Stimulated activated effector memory CD8-positive, alpha-beta T cell treated with anti-CD3 and anti-CD28 coated beads, Interleukin-12 subunit alpha, Interleukin-12 subunit beta, amount 100 ng/mL, for 72 hours (primary cell): ENCODE measurements around the gene CHCHD6.
A peak's percentile ranks its signal among the peaks of the same experiment; 100 is the strongest.
"Not testable (repeated sequence)": the region's sequence is repeated elsewhere in the genome, so short reads cannot be mapped to it uniquely, and the experiment has no call there.

ENCODE experiments used
- ATAC-seq: fragments of 150-1000 bp; cut with Tn5 transposase; 2 replicates; pipeline ENCODE4 v1.10.0; 2021
- DNase-seq, 2 donors: peaks; one replicate each; pipeline ENCODE4 v3.0.0; 2021 to 2022; ENCODE audit warnings: low spot score in 2 of 2
- H3K27ac Mint-ChIP-seq: one replicate; pipeline ENCODE4 v1.8.0; 2022; ENCODE audit warnings: mild to moderate bottlenecking, mixed read lengths
- H3K36me3 Mint-ChIP-seq: one replicate; pipeline ENCODE4 v1.8.0; 2022; ENCODE audit warnings: mild to moderate bottlenecking, mixed read lengths
- H3K4me1 Mint-ChIP-seq: one replicate; pipeline ENCODE4 v1.8.0; 2022; ENCODE audit warnings: mixed read lengths
- H3K4me3 Mint-ChIP-seq: one replicate; pipeline ENCODE4 v1.8.0; 2022; ENCODE audit warnings: mild to moderate bottlenecking, mixed read lengths
- H3K9me3 Mint-ChIP-seq: one replicate; pipeline ENCODE4 v1.8.0; 2022; ENCODE audit warnings: mixed read lengths

The CHCHD6 gene

DNA sequence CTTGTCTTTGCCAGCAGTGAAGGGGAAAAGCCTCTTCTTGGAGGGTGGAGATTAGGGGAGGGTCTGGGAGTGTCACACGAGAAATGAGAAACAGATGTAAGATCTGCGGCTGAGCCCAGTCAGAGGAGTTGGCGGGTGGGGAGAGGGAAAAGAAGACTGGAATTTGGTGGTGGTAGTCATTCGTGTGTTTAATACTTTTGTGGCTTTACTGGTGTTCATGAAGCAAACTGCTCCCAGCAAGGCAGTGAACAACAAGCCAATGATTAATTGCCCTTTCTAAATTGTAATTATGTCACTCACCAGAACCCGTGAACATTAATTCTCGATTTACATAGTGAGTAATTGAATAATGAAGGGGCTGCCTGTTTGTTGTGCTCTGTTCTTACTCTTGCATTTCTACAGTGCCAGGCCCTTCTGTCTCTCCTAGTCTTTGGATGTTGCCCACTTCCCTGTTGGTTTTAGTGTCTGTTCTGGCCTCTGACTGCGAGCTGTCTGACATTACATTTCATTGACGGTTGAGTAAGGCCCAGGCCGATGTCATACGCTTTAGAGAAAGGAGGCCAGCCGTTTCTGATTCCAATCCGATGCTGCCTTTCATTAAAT is 78.0 kb downstream of the CHCHD6 start:
- Mint-ChIP-seq H3K4me1 (peaks cover 10% of the 10 kb centered on the region), H3K9me3 (no peaks in the 10 kb centered on the region), H3K36me3 (no peaks in the 10 kb centered on the region), H3K4me3 (no peak overlapping the region), H3K27ac (no peak overlapping the region)
- ATAC-seq, result no peak
- DNase-seq, result no peak

DNA sequence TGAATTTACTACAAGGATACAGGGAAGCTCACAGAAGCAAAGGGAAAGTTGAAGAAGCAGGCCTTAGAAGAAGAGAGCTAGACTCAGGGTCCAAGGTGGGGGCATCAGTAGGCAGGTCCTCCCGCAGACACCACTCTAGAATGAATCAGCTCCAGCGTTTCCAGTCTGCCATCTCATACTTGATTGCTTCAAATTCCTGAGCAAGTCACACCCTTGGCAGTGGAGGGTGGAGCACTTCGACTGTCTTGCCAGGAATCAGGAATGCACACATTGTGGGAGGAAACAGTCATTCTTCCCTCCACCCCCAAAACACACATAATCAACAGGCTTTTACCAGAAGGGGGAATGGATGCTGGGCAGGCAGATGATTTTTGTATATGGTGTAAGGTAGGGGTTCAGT is 78.5 kb downstream of the CHCHD6 start:
- Mint-ChIP-seq H3K4me1 (peaks cover 10% of the 10 kb centered on the region), H3K36me3 (no peaks in the 10 kb centered on the region), H3K4me3 (no peak overlapping the region), H3K9me3 (no peaks in the 10 kb centered on the region), H3K27ac (no peak overlapping the region)
- ATAC-seq (no peak), DNase-seq (no peak)

DNA sequence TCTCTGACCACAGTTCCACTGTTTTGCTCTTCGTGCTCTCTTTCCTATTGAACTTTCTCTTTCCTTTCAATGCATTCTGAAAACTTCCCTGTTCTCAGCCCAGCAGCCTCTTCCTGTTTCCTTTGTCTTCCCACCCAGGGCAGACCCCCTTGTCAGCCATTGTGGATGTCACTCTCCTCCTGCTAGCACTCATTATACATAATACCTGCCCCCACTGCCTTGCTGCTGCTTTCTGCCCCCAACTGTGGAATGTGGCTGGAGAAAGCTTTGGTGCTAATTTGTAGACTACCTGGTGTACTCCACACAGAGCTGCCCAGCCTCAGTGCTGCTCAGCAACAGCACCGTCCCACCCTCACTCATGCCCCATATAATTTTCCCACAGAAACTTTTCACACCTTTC is 80.2 kb downstream of the CHCHD6 start:
- H3K36me3 Mint-ChIP-seq, result no peaks in the 10 kb centered on the region
- H3K4me3 Mint-ChIP-seq, result no peak overlapping the region
- peak overlapping the region; percentile 2 for H3K27ac Mint-ChIP-seq
- no peak for ATAC-seq
- DNase-seq, result no peak
- peaks cover 4% of the 10 kb centered on the region for H3K9me3 Mint-ChIP-seq
- peaks cover 10% of the 10 kb centered on the region for H3K4me1 Mint-ChIP-seq

- H3K4me3 Mint-ChIP-seq, H3K4me1 Mint-ChIP-seq, H3K36me3 Mint-ChIP-seq, H3K27ac Mint-ChIP-seq, ATAC-seq, DNase-seq: not testable (repeated sequence)
- H3K9me3 Mint-ChIP-seq, result peaks cover 18% of the 10 kb centered on the region
These were observed 87.3 kb downstream of the CHCHD6 start for GRCh38 chr3:126791320-126791719.

- Mint-ChIP-seq H3K4me1 (no peaks in the 10 kb centered on the region), H3K27ac (no peak overlapping the region), H3K4me3 (no peak overlapping the region), H3K9me3 (peaks cover 18% of the 10 kb centered on the region), H3K36me3 (no peaks in the 10 kb centered on the region)
- ATAC-seq (no peak), DNase-seq (no peak)
These were observed 89.0 kb downstream of the CHCHD6 start for GRCh38 chr3:126792998-126793397.

DNA sequence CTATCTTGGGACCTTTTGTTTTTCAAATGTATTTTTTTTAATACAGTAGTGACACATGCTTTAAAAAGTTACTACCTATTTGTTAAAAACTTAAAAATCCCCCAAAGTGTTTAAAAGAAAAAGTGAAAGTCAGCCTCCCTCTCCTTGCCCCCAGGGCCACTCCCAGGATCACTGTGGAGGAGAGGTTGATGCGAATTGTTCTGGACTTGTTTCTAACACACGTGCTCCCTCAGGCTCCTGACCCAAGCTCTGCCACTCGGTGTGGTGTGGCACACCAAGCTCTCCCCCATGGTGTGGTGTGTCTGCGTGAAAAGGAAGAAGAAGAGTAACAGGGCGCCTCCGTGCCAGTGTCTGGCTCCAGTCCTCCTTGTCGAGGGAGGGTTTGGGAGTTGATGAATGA is 93.5 kb downstream of the CHCHD6 start:
- H3K4me3 Mint-ChIP-seq, result no peak overlapping the region
- H3K27ac Mint-ChIP-seq, result no peak overlapping the region
- peaks cover 12% of the 10 kb centered on the region for H3K9me3 Mint-ChIP-seq
- no peak for ATAC-seq
- H3K36me3 Mint-ChIP-seq, result no peaks in the 10 kb centered on the region
- DNase-seq, result no peak
- H3K4me1 Mint-ChIP-seq, result peaks cover 5% of the 10 kb centered on the region

DNA sequence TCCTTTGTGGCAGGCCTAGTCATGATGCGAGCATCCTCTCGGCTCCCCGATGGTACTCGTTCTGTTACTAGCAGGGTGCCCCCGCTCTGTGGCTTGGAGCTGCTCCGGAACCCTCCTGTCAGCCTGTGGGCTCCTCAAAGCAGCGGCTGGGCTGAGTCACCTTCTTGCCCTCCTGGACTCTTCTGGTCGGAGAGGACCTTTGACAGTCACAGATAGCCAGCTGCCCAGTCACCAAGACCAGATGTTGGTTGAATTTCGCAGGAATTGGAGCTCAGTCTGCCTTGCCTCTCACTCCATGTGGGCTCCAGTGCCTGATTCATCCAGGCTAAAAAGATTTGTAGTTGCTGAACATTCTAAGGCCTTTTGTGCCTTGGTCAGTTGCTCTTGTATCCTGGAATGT is 94.5 kb downstream of the CHCHD6 start:
- Mint-ChIP-seq H3K9me3 (peaks cover 4% of the 10 kb centered on the region), H3K36me3 (no peaks in the 10 kb centered on the region), H3K27ac (no peak overlapping the region), H3K4me1 (peaks cover 5% of the 10 kb centered on the region), H3K4me3 (no peak overlapping the region)
- DNase-seq (no peak), ATAC-seq (no peak)

DNA sequence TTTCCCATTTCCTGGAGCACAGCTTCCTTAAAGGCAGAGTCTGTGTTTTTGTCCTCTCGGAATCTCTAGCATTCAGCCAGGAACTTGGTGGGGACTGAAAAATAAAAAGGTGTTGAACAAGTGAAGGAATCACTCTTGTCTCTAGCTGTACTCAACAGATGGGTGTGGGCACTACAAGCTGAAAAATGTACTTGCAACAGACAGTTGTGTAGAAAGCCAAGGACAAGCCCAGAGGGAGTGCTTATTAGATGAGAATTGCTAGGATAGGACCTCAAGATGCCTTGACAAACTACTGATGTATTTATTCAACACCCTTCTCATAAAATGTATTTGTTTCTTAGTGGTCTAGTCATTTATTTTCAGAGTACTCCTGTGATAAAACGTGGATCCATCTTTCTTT is 95.1 kb downstream of the CHCHD6 start:
- H3K36me3 Mint-ChIP-seq, result no peaks in the 10 kb centered on the region
- peaks cover 4% of the 10 kb centered on the region for H3K9me3 Mint-ChIP-seq
- no peak for ATAC-seq
- H3K4me1 Mint-ChIP-seq, result peaks cover 5% of the 10 kb centered on the region
- no peak for DNase-seq
- no peak overlapping the region for H3K4me3 Mint-ChIP-seq
- no peak overlapping the region for H3K27ac Mint-ChIP-seq

- H3K27ac Mint-ChIP-seq, H3K4me3 Mint-ChIP-seq, H3K4me1 Mint-ChIP-seq, DNase-seq, H3K36me3 Mint-ChIP-seq, H3K9me3 Mint-ChIP-seq, ATAC-seq: not testable (repeated sequence)
These were observed 97.3 kb downstream of the CHCHD6 start for GRCh38 chr3:126801312-126801711.

DNA sequence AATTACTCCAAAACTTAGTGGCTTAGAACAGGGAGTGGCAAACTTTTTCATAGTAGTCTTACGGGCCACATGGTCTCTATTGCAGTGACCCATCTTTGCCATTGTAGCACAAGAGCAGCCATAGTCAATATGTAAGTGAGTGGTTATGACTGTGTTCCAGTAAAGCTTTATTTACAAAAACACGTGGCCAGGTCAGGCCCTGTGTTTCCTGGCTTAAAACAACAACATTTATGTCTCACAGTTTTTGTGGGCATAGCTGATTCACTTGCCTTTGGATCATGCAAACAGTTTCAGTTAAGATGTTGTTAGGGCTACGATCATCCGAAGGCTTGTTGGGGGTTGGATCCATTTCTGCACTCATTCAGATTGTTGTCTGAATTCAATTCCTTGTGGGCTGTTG is 103.8 kb downstream of the CHCHD6 start:
- DNase-seq (no peak), ATAC-seq (peak; percentile 50)
- H3K27ac Mint-ChIP-seq, result no peak overlapping the region
- no peak overlapping the region for H3K4me3 Mint-ChIP-seq
- no peaks in the 10 kb centered on the region for H3K36me3 Mint-ChIP-seq
- H3K4me1 Mint-ChIP-seq, result no peaks in the 10 kb centered on the region
- no peaks in the 10 kb centered on the region for H3K9me3 Mint-ChIP-seq

DNA sequence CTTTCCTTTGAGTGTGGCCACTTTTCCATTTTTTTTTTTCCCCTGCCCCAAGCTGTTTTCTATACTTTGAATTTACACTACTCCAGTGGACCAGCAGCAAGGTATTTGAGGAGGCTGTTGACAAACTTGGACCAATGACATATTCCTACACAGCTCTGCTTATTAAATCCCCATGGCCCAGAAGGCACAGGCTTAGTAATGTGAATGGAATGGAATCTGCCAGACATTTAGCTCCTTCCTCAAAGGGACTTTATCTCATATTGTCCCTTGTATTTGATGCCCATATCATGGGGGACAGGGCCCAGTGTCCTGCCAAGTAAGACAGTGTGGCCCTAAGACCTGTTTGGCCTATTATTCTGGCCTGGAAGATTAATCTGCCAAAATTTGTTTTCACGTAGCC is 107.5 kb downstream of the CHCHD6 start:
- H3K9me3 Mint-ChIP-seq, result no peaks in the 10 kb centered on the region
- DNase-seq, result no peak
- H3K4me1 Mint-ChIP-seq, result no peaks in the 10 kb centered on the region
- ATAC-seq, result no peak
- no peaks in the 10 kb centered on the region for H3K36me3 Mint-ChIP-seq
- no peak overlapping the region for H3K4me3 Mint-ChIP-seq
- no peak overlapping the region for H3K27ac Mint-ChIP-seq

DNA sequence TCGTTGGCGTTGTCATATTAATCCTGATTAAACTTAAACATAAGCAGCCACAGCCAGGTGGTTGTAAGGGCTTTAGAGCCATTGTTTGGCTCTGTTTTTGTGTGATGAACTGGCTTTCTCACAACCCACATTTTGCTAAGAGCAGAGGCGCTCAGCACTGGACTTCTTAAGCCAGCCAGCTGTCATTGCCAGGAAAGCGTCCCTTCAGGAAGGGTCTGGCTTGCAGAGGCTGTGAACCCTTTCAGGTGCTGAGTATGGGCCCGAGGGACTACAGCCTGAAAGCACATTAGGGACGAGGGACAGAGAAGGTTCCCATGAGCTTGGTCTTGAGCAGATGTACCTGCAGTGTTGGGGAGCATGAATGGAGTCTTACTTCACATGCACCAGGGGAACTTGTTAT is 112.3 kb downstream of the CHCHD6 start:
- H3K4me1 Mint-ChIP-seq, result no peaks in the 10 kb centered on the region
- no peak for DNase-seq
- no peak for ATAC-seq
- H3K36me3 Mint-ChIP-seq, result no peaks in the 10 kb centered on the region
- no peak overlapping the region for H3K27ac Mint-ChIP-seq
- no peaks in the 10 kb centered on the region for H3K9me3 Mint-ChIP-seq
- H3K4me3 Mint-ChIP-seq, result no peak overlapping the region

- no peaks in the 10 kb centered on the region for H3K36me3 Mint-ChIP-seq
- no peak for DNase-seq
- ATAC-seq, result no peak
- no peak overlapping the region for H3K4me3 Mint-ChIP-seq
- no peaks in the 10 kb centered on the region for H3K9me3 Mint-ChIP-seq
- H3K4me1 Mint-ChIP-seq, result no peaks in the 10 kb centered on the region
- peak overlapping the region; percentile 11 for H3K27ac Mint-ChIP-seq
These were observed 113.1 kb downstream of the CHCHD6 start for GRCh38 chr3:126816986-126817777.

GRCh38 chr3:126817781-126818180 is 113.7 kb downstream of the CHCHD6 start:
- Mint-ChIP-seq H3K9me3 (no peaks in the 10 kb centered on the region), H3K4me3 (no peak overlapping the region), H3K27ac (peak overlapping the region; percentile 11), H3K4me1 (no peaks in the 10 kb centered on the region), H3K36me3 (no peaks in the 10 kb centered on the region)
- no peak for DNase-seq
- no peak for ATAC-seq

DNA sequence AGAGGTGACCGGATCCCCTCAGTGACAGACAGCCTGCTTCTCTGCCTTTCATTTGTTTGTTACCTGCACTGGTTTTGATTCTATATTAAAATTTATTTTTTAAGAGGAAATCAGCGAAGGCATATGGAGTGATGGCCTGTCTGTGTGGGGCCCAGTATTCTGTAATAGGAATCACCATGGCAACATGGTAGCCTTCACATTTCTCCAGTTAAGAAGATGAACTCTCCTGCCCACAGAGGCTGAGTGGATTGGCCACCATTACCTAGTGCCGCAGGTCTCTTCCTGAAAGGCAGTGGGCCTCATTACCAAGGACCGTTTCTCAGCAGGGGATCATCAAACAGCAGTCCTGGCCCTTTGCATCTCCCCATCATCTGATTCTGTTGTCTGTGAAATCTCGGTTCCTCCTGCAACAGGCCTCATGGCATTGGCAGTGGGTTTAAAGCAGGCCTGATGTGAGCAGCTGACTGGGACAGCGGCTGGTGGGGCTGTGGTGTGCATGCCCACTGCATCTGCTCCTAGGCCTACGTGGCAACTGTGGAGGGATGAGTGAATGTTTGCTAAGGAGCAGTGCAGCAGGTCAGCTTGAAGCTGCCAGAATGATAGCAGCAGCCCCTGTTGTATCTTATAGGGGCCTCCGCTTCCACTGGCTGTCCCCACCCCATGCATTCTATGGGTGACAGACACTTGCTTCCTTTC is 114.5 kb downstream of the CHCHD6 start:
- H3K4me1 Mint-ChIP-seq, result no peaks in the 10 kb centered on the region
- H3K36me3 Mint-ChIP-seq, result no peaks in the 10 kb centered on the region
- no peak overlapping the region for H3K4me3 Mint-ChIP-seq
- DNase-seq, result no peak
- H3K27ac Mint-ChIP-seq, result no peak overlapping the region
- ATAC-seq, result no peak
- no peaks in the 10 kb centered on the region for H3K9me3 Mint-ChIP-seq

GRCh38 chr3:126826693-126827092 is 122.7 kb downstream of the CHCHD6 start:
- ATAC-seq (no peak), DNase-seq (no peak)
- H3K27ac Mint-ChIP-seq, result no peak overlapping the region
- no peak overlapping the region for H3K4me3 Mint-ChIP-seq
- H3K36me3 Mint-ChIP-seq, result no peaks in the 10 kb centered on the region
- H3K4me1 Mint-ChIP-seq, result peaks cover 7% of the 10 kb centered on the region
- no peaks in the 10 kb centered on the region for H3K9me3 Mint-ChIP-seq
